Measurements from ENCODE around the gene AP2A2.

DNA sequence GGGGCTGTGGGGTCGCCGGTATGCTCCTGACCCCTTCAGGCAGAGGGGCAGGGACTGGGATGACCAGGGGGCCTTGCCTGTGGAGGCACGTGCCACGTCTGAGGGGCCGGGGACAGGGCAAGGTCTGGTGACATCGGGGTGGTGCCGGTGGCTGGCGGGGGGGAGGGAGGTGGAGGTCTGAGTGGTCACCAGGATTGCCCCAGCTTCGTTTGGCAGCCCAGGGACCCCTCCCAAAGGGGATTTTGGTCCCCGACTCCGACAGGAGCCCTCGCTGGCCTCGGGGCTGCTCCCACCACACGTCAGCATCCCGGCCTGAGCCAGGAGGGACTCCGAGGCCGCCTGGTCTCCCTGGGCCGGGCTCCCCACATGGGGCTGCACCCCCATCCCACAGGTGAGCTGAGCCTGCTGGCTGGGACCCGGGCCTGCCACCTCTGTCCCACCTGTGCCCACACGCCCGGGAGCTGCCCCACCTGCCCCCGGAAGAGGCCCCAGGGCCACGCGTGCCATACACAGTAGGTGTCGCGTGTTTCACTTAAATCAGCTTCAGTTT lies 111.9 kb downstream of the AP2A2 start:
- TF ChIP-seq CTCF (IDR thresholded peaks at IDR 0.05 in 4 of 5, conservative IDR thresholded peaks at IDR 0.05 in 1 of 5), result no peak
- TF ChIP-seq POLR2A (IDR thresholded peaks at IDR 0.05), result no peak
